ENCODE measurements around the gene CRISP3.
"Not testable (repeated sequence)": the region's sequence is repeated elsewhere in the genome, so short reads cannot be mapped to it uniquely, and the experiment has no call there.

The CRISP3 gene

GRCh38 chr6:49744259-49744658 lies at the start of gene CRISP3:
TSS of gene CRISP3 (minus strand) at chr6:49744388. CDS start at chr6:49744367, 21 bp downstream.
- DNase-seq (ENCODE audit: low read depth in 1 of 2, low spot score in 1 of 2), result no peak

- DNase-seq (ENCODE audit: low read depth in 1 of 2, low spot score in 1 of 2), result no peak
Observed at GRCh38 chr6:49790341-49790740, 46.2 kb upstream of the CRISP3 start.

- DNase-seq (ENCODE audit: low read depth in 1 of 2, low spot score in 1 of 2), result no peak
Observed at GRCh38 chr6:49787176-49787575, 43.0 kb upstream of the CRISP3 start, which contains the start of gene PGK2. TSS of gene PGK2 (minus strand) at chr6:49787285. CDS start at chr6:49787187, 98 bp downstream.

GRCh38 chr6:49784272-49784671 lies 40.1 kb upstream of the CRISP3 start:
- no peak for DNase-seq (ENCODE audit: low read depth in 1 of 2, low spot score in 1 of 2)

GRCh38 chr6:49782725-49783124 lies 38.5 kb upstream of the CRISP3 start:
- no peak for DNase-seq (ENCODE audit: low read depth in 1 of 2, low spot score in 1 of 2)

GRCh38 chr6:49782293-49782692 lies 38.1 kb upstream of the CRISP3 start:
- no peak for DNase-seq (ENCODE audit: low read depth in 1 of 2, low spot score in 1 of 2)

- no peak for DNase-seq (ENCODE audit: low read depth in 1 of 2, low spot score in 1 of 2)
Observed at GRCh38 chr6:49776444-49776843, 32.3 kb upstream of the CRISP3 start.

GRCh38 chr6:49775043-49775442 lies 30.9 kb upstream of the CRISP3 start:
- DNase-seq (ENCODE audit: low read depth in 1 of 2, low spot score in 1 of 2), result no peak

GRCh38 chr6:49772285-49772684 lies 28.1 kb upstream of the CRISP3 start:
- DNase-seq (ENCODE audit: low read depth in 1 of 2, low spot score in 1 of 2), result no peak

- DNase-seq (ENCODE audit: low read depth in 1 of 2, low spot score in 1 of 2), result no peak
Observed at GRCh38 chr6:49766762-49767161, 22.6 kb upstream of the CRISP3 start.

GRCh38 chr6:49764571-49765236 lies 20.5 kb upstream of the CRISP3 start:
- no peak for DNase-seq (ENCODE audit: low read depth in 1 of 2, low spot score in 1 of 2)

GRCh38 chr6:49743429-49743828 lies 759 bp downstream of the CRISP3 start:
- DNase-seq (ENCODE audit: low read depth in 1 of 2, low spot score in 1 of 2), result no peak

- no peak for DNase-seq (ENCODE audit: low read depth in 1 of 2, low spot score in 1 of 2)
Observed at GRCh38 chr6:49739423-49739822, 4.8 kb downstream of the CRISP3 start.

GRCh38 chr6:49736017-49736508 lies 8.1 kb downstream of the CRISP3 start:
- DNase-seq (ENCODE audit: low read depth in 1 of 2, low spot score in 1 of 2), result no peak

GRCh38 chr6:49733680-49734079 lies 10.5 kb downstream of the CRISP3 start:
- no peak for DNase-seq (ENCODE audit: low read depth in 1 of 2, low spot score in 1 of 2)

GRCh38 chr6:49732781-49733180 lies 11.4 kb downstream of the CRISP3 start:
- no peak for DNase-seq (ENCODE audit: low read depth in 1 of 2, low spot score in 1 of 2)

GRCh38 chr6:49730251-49730650 lies 13.9 kb downstream of the CRISP3 start:
- no peak for DNase-seq (ENCODE audit: low read depth in 1 of 2, low spot score in 1 of 2)

GRCh38 chr6:49723917-49724316 lies 20.3 kb downstream of the CRISP3 start:
- not testable (repeated sequence) for DNase-seq (ENCODE audit: low read depth in 1 of 2, low spot score in 1 of 2)

- DNase-seq (ENCODE audit: low read depth in 1 of 2, low spot score in 1 of 2), result no peak
Observed at GRCh38 chr6:49721297-49721696, 22.9 kb downstream of the CRISP3 start.

GRCh38 chr6:49720372-49720771 lies 23.8 kb downstream of the CRISP3 start:
- no peak for DNase-seq (ENCODE audit: low read depth in 1 of 2, low spot score in 1 of 2)

GRCh38 chr6:49713346-49713745 lies 30.8 kb downstream of the CRISP3 start, which contains the start of gene CRISP2:
TSS of gene CRISP2 (minus strand) at chr6:49713543. CDS start at chr6:49709196, 4,347 bp downstream.
- DNase-seq (ENCODE audit: low read depth in 1 of 2, low spot score in 1 of 2), result no peak

GRCh38 chr6:49698478-49698877 lies 45.7 kb downstream of the CRISP3 start:
- DNase-seq (ENCODE audit: low read depth in 1 of 2, low spot score in 1 of 2), result no peak

GRCh38 chr6:49693512-49693911 lies 50.7 kb downstream of the CRISP3 start:
- DNase-seq (ENCODE audit: low read depth in 1 of 2, low spot score in 1 of 2), result no peak

Data from activated CD4-positive, alpha-beta T cell treated with anti-CD3 and anti-CD28 coated beads, Interleukin-2, amount 50 U/mL, for 24 hours (primary cell).